Prostate gland (tissue), 2 donors: ENCODE results near the gene CSRP2.

ENCODE experiments used
- POLR2A ChIP-seq: fragments of 450-650 bp; IDR thresholded peaks from one replicate; pipeline ENCODE4 v1.6.1; 2016; ENCODE audit warnings: antibody characterized with exemption, mild to moderate bottlenecking
- POLR2AphosphoS5 ChIP-seq: sonication (generic); formaldehyde crosslinking; IDR thresholded peaks from one replicate; pipeline ENCODE4 v1.6.1; 2017; ENCODE audit warnings: antibody characterized with exemption
- TF ChIP-seq, protein P1 (sequence below), 4 experiments: fragments of 200-600 bp in 2 of 4; fragments of 450-650 bp in 2 of 4; sonication (generic) in 2 of 4; IDR thresholded peaks; 1 replicate in 3 of 4; 2 replicates in 1 of 4; pipeline ENCODE4 v1.5.1; 2016 to 2019; ENCODE audit warnings: antibody characterized with exemption in 4 of 4, mild to moderate bottlenecking in 2 of 4, moderate library complexity in 2 of 4

DNA sequence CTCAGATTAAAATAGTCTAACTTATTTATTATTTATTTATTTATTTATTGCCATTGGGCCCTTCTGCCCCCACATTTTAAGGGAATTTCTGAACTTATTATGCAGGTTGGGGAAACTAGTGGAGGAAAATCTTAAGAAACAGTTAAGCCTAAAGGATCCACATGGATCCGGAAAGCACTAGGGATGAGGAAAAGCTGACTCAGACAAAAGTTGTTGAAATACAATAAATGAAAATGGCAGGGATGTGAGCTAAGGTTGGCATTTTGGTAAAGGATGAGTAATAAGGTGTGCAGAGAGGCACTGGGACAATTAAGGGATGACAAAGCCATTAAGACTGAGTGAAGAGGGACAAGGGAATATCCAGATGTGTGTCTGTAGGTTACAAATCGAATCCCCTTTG lies 20.7 kb upstream of the CSRP2 start:
- TF ChIP-seq POLR2A (no peak), POLR2AphosphoS5 (no peak)
- TF ChIP-seq, protein P1, sequence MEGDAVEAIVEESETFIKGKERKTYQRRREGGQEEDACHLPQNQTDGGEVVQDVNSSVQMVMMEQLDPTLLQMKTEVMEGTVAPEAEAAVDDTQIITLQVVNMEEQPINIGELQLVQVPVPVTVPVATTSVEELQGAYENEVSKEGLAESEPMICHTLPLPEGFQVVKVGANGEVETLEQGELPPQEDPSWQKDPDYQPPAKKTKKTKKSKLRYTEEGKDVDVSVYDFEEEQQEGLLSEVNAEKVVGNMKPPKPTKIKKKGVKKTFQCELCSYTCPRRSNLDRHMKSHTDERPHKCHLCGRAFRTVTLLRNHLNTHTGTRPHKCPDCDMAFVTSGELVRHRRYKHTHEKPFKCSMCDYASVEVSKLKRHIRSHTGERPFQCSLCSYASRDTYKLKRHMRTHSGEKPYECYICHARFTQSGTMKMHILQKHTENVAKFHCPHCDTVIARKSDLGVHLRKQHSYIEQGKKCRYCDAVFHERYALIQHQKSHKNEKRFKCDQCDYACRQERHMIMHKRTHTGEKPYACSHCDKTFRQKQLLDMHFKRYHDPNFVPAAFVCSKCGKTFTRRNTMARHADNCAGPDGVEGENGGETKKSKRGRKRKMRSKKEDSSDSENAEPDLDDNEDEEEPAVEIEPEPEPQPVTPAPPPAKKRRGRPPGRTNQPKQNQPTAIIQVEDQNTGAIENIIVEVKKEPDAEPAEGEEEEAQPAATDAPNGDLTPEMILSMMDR (IDR thresholded peaks at IDR 0.05): no peak
